Mesothelial cell of epicardium (in vitro differentiated cells): Measurements from ENCODE around the gene RAB19. TPM values are rescaled to one million over a fixed set of nuclear protein-coding genes. Genes with fewer than 3 reads are reported as not detected.

ENCODE experiments used
- DNase-seq, 2 experiments: peaks; one replicate each; pipeline ENCODE4 v3.0.0; 2021; ENCODE audit warnings: low spot score in 2 of 2; ENCODE audit not compliant: unreplicated experiment in 2 of 2
- H3K27ac Mint-ChIP-seq: 2 replicates; pipeline ENCODE4 v1.8.0; 2021; ENCODE audit warnings: mixed read lengths
- H3K27me3 Mint-ChIP-seq: 2 replicates; pipeline ENCODE4 v1.8.0; 2021; ENCODE audit warnings: low read depth, mixed read lengths
- H3K36me3 Mint-ChIP-seq: 2 replicates; pipeline ENCODE4 v1.8.0; 2021; ENCODE audit warnings: mixed read lengths
- H3K4me1 Mint-ChIP-seq: 2 replicates; pipeline ENCODE4 v1.8.0; 2021; ENCODE audit warnings: mixed read lengths
- H3K4me3 Mint-ChIP-seq: 2 replicates; pipeline ENCODE4 v1.8.0; 2021; ENCODE audit warnings: mild to moderate bottlenecking, moderate library complexity, mixed read lengths
- H3K9me3 Mint-ChIP-seq: 2 replicates; pipeline ENCODE4 v1.8.0; 2021; ENCODE audit warnings: mixed read lengths
- total RNA-seq: library from RNA; stranded (reverse); gene quantifications from 3 replicates; pipeline ENCODE4 v1.2.1, GENCODE V29; 2021
- TF ChIP-seq, protein P1 (sequence below): fragments of 200-600 bp; sonication (generic); IDR thresholded peaks from one replicate; pipeline ENCODE4 v1.5.0; 2021; ENCODE audit warnings: antibody characterized with exemption; ENCODE audit not compliant: unreplicated experiment

Gene RAB19
- total RNA-seq, 1 donor from 2014 or later: 2.7 TPM

DNA sequence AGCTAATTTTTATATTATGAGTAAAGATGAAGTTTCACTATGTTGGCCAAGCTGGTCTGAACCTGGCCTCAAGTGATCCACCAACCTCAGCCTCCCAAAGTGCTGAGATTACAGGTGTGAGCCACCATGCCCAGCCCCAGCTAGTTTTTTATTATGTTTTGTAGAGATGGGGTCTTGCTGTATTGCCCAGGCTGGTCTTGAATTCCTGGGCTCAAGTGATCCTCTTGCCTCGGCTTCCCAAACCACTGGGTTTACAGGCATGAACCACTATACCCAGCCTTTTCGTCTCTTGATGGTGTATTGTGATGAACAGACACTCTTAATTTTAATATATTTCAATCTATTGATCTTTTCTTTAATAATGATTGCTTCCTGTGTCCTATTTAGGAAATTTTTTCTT is 17.7 kb downstream of the RAB19 start:
- TF ChIP-seq, protein P1, sequence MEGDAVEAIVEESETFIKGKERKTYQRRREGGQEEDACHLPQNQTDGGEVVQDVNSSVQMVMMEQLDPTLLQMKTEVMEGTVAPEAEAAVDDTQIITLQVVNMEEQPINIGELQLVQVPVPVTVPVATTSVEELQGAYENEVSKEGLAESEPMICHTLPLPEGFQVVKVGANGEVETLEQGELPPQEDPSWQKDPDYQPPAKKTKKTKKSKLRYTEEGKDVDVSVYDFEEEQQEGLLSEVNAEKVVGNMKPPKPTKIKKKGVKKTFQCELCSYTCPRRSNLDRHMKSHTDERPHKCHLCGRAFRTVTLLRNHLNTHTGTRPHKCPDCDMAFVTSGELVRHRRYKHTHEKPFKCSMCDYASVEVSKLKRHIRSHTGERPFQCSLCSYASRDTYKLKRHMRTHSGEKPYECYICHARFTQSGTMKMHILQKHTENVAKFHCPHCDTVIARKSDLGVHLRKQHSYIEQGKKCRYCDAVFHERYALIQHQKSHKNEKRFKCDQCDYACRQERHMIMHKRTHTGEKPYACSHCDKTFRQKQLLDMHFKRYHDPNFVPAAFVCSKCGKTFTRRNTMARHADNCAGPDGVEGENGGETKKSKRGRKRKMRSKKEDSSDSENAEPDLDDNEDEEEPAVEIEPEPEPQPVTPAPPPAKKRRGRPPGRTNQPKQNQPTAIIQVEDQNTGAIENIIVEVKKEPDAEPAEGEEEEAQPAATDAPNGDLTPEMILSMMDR: no peak
- no peak overlapping the region for H3K4me3 Mint-ChIP-seq
- H3K27ac Mint-ChIP-seq: no peak overlapping the region
- DNase-seq: no peak
- H3K27me3 Mint-ChIP-seq: no peaks in the 10 kb centered on the region
- H3K4me1 Mint-ChIP-seq: peaks cover 3% of the 10 kb centered on the region
- H3K9me3 Mint-ChIP-seq: no peaks in the 10 kb centered on the region
- no peaks in the 10 kb centered on the region for H3K36me3 Mint-ChIP-seq

DNA sequence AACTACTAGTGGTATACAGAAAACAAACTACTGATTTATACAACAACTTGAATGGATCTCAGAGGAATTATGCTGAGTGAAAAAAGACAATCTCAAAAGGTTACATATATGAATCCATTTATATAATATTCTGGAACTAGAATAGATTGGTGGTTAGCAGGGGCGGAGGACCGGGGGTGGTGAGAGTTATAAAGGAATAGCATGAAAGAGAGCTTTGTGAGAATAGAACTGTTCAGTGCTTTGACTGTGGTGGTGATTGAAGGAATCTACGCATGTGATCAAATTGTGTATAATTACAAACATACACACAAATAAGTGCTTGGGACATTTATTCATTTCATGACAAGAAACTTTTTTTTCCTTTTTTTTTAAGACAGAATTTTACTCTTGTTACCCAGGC is 19.6 kb downstream of the RAB19 start:
- H3K36me3 Mint-ChIP-seq: no peaks in the 10 kb centered on the region
- TF ChIP-seq, protein P1: no peak
- H3K4me3 Mint-ChIP-seq: no peak overlapping the region
- H3K27me3 Mint-ChIP-seq: no peaks in the 10 kb centered on the region
- H3K27ac Mint-ChIP-seq: no peak overlapping the region
- no peak for DNase-seq
- H3K9me3 Mint-ChIP-seq: no peaks in the 10 kb centered on the region
- no peaks in the 10 kb centered on the region for H3K4me1 Mint-ChIP-seq

DNA sequence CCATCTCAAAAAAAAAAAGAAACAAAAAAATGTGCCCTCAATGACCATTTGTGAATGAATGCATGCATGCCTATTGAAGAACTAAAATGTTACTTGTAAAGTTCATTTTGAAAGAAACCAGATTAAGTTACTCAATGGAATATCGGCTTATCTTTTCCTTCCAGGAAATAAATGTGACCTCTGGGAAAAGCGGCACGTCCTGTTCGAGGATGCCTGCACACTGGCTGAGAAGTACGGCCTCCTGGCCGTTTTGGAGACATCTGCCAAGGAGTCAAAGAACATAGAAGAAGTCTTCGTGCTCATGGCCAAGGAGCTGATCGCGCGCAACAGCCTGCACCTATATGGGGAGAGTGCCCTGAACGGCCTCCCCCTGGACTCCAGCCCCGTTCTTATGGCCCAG is 21.9 kb downstream of the RAB19 start:
- DNase-seq: no peak
- H3K27me3 Mint-ChIP-seq: no peaks in the 10 kb centered on the region
- no peak overlapping the region for H3K27ac Mint-ChIP-seq
- H3K9me3 Mint-ChIP-seq: no peaks in the 10 kb centered on the region
- H3K4me3 Mint-ChIP-seq: no peak overlapping the region
- no peaks in the 10 kb centered on the region for H3K4me1 Mint-ChIP-seq
- H3K36me3 Mint-ChIP-seq: no peaks in the 10 kb centered on the region
- TF ChIP-seq, protein P1: no peak

DNA sequence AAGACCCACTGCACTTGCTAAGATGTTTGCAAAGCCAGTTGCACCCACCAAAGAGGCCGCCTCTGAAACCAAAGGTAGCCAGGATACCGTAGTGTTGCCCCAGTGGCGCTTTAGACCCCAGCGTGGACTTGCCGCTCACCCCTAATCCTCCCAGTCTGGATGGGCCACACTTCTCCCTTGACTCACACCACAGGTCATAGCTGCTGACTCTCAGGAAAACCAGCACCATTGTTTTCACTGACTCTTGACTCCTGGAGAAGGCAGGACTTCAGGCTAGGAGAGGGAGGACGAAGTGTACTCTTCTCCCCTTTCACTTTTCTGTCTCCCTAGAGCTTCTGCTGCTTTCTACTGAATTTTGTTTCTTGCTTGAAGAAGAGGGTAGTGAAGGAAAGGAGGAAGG is 22.3 kb downstream of the RAB19 start:
- Mint-ChIP-seq H3K27me3 (no peaks in the 10 kb centered on the region), H3K36me3 (no peaks in the 10 kb centered on the region), H3K4me1 (no peaks in the 10 kb centered on the region), H3K4me3 (no peak overlapping the region), H3K9me3 (no peaks in the 10 kb centered on the region), H3K27ac (no peak overlapping the region)
- no peak for DNase-seq
- TF ChIP-seq, protein P1: no peak

DNA sequence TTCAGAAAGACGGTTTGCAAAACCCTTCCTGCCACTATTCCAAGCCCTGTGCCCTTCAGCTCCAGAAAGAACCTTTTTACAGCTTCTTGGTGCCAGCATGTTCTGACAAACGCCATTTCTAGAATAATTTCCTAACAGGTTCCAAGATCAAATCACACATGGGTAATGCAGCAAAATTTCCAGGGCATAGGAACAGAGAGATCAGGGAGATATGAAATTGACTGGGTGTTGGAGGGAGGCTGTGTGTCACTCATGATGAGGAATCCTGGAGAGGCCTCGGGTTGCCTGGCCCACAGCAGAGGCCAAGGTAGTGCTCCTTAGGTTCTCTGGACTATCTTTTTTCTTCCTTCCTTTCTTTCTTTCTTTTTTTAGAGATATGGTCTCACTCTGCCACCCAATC is 29.5 kb downstream of the RAB19 start:
- H3K27me3 Mint-ChIP-seq: no peaks in the 10 kb centered on the region
- no peak overlapping the region for H3K4me3 Mint-ChIP-seq
- TF ChIP-seq, protein P1: no peak
- H3K27ac Mint-ChIP-seq: no peak overlapping the region
- no peaks in the 10 kb centered on the region for H3K4me1 Mint-ChIP-seq
- no peaks in the 10 kb centered on the region for H3K9me3 Mint-ChIP-seq
- no peaks in the 10 kb centered on the region for H3K36me3 Mint-ChIP-seq
- DNase-seq: no peak

DNA sequence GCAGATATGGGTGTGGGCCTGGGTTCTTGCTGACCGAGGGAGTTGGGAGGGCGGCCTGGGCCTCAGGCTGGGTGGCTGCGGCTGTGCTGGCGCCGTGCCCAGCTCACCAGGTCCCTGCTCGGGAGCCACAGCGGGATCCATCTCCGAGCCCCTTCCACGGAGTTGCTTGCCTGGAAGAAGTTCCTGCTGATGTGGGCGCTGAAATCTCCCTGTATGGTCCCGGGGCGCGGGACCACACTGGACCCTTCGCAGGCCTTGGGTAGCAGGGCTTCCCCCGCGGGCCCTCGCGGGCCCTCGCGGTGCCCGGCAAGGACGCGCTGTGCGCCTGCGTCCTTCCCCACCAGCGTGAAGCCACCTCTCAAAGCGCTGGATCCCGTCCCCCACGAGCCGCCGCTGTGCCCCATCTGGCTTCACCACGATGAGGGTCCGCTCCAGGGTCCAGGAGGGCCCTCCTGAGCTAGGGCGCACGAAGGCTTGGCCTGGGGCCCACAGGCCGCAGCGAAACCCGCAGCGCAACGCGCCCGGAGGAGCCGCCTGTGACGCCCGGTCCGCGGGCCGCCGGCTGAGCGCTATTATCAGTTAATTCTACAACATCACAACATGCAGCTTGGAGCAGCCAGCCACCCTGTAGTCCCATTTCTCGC is 31.5 kb downstream of the RAB19 start:
- peaks cover 2% of the 10 kb centered on the region for H3K36me3 Mint-ChIP-seq
- TF ChIP-seq, protein P1: no peak
- DNase-seq: no peak
- H3K27me3 Mint-ChIP-seq: no peaks in the 10 kb centered on the region
- no peaks in the 10 kb centered on the region for H3K9me3 Mint-ChIP-seq
- H3K4me1 Mint-ChIP-seq: no peaks in the 10 kb centered on the region
- H3K4me3 Mint-ChIP-seq: no peak overlapping the region
- no peak overlapping the region for H3K27ac Mint-ChIP-seq
